HEK293T (cell line): ENCODE measurements around the gene TOP3A.

Experiments used
- CTBP1 ChIP-seq: fragments of 450-650 bp; IDR thresholded peaks from 2 replicates; pipeline ENCODE4 v1.6.1; 2016; ENCODE audit warnings: borderline replicate concordance
- ELF4 ChIP-seq: fragments of 450-650 bp; IDR thresholded peaks from 2 replicates; pipeline ENCODE4 v1.6.1; 2017; ENCODE audit warnings: antibody characterized with exemption
- FOXA1 ChIP-seq: fragments of 450-650 bp; IDR thresholded peaks from 2 replicates; pipeline ENCODE4 v1.6.1; 2016; ENCODE audit warnings: mild to moderate bottlenecking
- FOXK2 ChIP-seq: fragments of 450-650 bp; IDR thresholded peaks from 2 replicates; pipeline ENCODE4 v1.6.1; 2016; ENCODE audit warnings: mild to moderate bottlenecking
- NFRKB ChIP-seq: fragments of 450-650 bp; IDR thresholded peaks from 2 replicates; pipeline ENCODE4 v1.6.1; 2016; ENCODE audit warnings: mild to moderate bottlenecking, moderate library complexity
- SP1 ChIP-seq: fragments of 450-650 bp; IDR thresholded peaks from 2 replicates; pipeline ENCODE4 v1.6.1; 2017
- SUZ12 ChIP-seq: fragments of 450-650 bp; IDR thresholded peaks from 2 replicates; pipeline ENCODE4 v1.6.1; 2016; ENCODE audit warnings: mild to moderate bottlenecking
- ZNF384 ChIP-seq: fragments of 450-650 bp; IDR thresholded peaks from 2 replicates; pipeline ENCODE4 v1.6.1; 2016
- TF ChIP-seq, protein P1 (sequence below): fragments of 450-650 bp; IDR thresholded peaks from 2 replicates; pipeline ENCODE4 v1.6.1; 2016

DNA sequence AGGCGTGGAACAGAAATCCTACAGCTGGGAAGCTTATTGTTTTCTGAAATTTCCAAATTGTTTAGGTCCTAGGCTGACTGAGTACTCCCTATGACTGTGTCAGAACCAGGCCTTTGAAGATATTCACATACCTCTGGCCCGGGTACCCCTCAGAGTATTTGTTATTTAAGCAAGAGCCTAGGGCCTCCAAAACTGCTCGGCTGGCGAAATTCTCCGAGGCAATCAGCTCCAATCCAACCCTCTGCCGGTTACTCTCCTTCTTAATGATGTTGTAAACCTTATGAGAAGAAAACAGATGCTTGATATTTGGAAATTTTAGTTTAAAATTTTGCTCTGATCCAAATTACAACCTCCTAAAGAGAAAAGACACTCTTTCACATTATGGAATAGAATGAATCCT lies 38.7 kb upstream of the TOP3A start:
- TF ChIP-seq SP1 (no peak), NFRKB (no peak), CTBP1 (no peak), FOXA1 (no peak), SUZ12 (no peak), ELF4 (no peak), ZNF384 (no peak), FOXK2 (no peak)
- TF ChIP-seq, protein P1, sequence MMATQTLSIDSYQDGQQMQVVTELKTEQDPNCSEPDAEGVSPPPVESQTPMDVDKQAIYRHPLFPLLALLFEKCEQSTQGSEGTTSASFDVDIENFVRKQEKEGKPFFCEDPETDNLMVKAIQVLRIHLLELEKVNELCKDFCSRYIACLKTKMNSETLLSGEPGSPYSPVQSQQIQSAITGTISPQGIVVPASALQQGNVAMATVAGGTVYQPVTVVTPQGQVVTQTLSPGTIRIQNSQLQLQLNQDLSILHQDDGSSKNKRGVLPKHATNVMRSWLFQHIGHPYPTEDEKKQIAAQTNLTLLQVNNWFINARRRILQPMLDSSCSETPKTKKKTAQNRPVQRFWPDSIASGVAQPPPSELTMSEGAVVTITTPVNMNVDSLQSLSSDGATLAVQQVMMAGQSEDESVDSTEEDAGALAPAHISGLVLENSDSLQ = no peak
